GM19452 (cell line): ENCODE data around the gene CA10.

Experiments used
- ATAC-seq: cut with Tn5 transposase; IDR thresholded peaks from one replicate; pipeline ENCODE4 v1.9.1; 2021; ENCODE audit not compliant: unreplicated experiment

Gene CA10

DNA sequence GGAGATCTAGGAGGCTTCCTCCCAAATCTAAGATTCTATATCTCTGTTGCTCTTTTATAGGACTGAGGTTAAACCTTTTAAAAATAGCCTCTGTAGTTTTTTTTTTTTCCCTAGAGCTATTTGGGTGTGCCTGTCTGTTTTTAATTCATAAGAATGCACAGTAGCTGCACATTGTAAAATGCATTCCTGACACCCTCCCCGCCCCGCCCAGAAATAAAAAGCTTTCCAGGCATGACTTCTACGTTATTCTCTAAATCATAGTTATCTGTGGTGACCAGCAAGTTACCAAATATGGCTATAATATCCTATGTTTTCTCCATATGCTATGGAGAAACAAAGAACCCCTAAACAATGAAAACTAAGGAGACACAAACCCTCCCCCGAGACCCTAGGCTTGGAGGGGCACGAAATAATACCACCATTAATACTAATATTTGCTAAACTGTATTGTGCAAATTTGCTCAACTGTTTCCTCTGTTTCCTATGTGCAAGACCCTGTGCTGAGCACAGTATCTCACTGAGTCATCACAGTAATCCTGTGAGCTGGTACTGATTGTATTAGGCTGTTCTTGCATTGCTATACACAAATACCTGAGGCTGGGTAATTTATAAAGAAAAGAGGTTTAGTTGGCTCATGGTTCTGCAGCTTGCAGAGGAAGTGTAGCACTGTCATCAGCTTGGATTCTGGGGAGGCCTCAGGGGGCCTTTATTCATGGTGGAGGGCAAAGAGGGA lies 388.3 kb downstream of the CA10 start:
- ATAC-seq, result no peak

- ATAC-seq, result no peak
These were observed 389.3 kb downstream of the CA10 start for GRCh38 chr17:51769231-51769630.

DNA sequence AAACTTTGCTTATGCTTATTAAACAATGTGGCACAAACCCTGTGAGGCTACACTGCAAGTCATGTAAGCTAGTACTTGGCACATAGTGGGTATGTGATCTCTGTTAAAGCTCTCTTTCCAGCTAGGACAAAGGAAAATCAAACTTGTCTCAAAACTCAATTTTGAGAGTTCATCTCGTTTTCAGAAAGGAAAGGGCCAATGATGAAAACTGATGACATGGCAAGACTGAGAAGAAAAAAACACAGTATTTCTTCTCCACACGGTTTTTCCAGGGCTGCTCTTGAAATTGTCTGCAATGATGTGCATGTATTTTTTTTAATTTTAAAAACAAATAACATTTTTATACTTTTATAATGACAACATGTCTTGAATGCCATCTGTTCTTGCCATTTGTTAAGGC lies 389.8 kb downstream of the CA10 start:
- ATAC-seq, result no peak

GRCh38 chr17:51767287-51767686 lies 391.2 kb downstream of the CA10 start:
- ATAC-seq, result no peak

- ATAC-seq, result no peak
These were observed 393.0 kb downstream of the CA10 start for GRCh38 chr17:51765282-51766135.

DNA sequence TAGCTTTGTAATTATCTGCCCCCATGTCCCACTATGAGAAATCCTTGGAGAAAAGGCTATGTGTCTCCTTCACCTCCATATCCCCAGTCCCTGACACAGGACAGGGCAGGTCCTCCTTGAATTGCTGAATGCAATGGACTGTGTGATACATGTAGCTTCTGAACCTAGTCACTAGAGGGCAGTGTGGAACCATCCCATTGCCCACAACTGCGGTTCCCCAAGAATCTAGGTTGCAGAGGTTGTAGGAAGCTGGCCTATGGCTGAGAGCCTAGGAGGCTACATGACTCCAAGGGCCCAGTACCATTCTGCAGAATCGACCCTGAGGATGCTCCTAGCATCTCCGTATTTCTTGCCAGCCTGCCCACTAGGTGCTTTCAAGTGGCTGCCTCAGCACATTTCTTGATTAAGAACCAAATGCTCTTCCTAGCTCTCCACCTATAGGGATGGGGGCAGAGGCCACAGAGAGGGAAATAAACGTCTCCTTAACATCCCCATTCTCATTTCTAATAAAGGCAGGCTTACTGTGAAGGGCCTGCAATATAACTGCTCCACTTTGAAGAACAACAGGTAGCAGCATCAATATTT lies 394.0 kb downstream of the CA10 start:
- ATAC-seq, result peak; percentile 93

DNA sequence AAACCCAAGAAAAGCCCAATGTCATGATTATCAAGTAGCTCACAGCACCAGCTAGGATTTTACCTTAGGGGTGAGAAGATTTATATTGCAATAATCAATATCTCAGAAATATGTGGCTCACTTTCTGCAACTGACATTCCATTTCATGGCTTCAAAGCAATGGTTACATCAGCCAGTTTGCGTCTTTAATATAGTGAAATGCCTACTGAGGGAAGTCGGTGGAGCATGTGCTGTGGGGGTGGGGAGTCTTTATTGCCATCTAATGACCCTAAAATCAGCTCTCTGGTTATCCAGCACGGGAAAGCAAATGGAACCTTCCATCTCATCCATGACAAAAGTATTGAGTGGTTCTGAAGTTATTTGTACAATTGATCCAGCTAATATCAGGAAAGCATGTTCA lies 395.5 kb downstream of the CA10 start:
- ATAC-seq, result no peak

DNA sequence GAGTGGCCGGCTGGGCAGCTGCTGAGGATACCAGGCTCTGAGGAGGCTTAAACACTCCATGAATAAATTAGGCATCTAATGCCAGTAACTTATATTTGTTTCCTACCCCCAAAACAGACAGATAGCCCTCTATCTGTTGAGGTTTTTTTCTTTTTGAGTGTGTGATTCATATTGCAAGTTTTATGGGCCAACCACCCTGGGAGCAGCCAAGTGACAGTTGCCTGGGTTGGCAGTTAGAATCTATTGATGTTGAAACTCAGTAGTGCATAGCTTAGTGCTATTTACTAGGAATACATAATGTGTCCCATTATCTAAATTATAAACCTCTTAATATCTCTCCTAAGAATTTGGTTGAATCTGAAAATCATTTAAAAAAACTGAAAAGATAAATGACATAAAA lies 397.4 kb downstream of the CA10 start:
- no peak for ATAC-seq

DNA sequence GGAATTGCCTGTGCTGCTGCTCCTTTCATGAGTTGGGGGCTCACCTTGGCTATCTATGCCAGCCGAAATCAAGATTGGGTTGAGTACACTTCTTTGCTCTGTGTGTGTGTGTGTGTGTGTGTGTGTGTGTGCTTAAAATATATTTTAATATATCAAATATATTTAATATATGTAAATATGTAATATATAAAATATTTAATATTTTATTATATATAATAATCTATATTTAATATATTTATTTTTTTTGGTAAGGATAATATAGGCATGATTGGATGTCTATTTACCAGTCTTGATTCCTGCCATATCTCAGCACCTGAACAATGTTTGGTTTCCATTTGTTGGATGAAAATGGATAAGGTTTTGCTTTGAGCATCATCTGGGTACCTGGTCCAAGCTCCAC lies 399.3 kb downstream of the CA10 start:
- no peak for ATAC-seq

DNA sequence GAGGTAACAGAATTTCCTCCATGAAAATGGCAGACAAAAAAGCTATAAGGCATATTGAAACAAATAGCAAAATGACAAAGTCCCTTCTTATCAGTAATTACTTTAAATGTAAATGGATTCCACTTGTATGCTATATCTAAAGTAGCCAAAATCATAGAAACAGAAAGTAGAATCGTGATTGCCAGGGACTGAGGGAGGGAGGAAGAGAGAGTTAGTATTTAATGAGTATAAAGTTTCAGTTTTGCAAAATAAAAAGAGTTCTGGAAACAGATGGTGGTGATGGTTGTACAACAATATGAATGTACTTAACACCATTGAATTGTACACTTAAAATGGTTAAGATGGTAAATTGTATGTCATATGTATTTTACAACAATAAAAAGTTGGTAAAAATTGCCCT lies 407.4 kb downstream of the CA10 start:
- no peak for ATAC-seq

DNA sequence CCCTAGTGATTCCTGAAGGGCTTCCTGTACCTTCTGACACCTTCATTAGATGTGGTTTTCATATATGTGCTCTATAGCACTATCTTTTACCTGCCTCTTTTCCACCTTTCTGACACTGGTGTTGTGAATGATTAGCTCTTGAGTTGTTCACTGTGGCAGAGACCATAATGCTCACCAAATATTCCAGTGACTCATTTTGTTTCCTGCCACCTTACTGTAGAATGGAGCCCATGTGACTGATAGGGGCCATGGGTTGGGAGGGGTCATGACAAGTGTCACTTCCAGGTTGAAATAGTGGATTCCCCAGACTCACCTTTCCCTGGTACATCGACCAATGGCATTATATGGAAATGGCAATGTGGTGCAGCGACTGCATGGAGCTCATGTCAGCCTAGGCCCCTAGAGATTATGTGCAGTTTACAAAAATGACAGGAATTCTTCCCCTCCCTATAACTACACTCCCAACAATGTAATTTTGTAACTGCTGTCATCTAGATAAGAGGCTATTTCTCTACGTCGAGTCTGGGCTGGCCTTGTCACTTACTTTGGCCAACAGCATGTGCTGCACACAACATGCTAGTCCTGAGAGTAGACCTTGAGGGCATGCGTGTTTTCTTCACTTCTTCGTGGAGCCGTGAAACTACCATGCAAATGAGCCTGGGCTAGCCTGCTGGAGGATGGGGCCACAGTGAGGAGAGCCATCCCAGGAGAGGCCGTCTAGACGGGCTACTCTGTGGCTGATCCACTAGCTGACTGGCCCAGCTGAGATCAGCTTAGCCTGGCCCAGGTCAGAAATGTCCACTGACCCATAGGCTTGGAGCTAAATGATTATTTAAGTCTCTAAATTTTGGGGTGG lies 409.5 kb downstream of the CA10 start:
- ATAC-seq, result no peak

DNA sequence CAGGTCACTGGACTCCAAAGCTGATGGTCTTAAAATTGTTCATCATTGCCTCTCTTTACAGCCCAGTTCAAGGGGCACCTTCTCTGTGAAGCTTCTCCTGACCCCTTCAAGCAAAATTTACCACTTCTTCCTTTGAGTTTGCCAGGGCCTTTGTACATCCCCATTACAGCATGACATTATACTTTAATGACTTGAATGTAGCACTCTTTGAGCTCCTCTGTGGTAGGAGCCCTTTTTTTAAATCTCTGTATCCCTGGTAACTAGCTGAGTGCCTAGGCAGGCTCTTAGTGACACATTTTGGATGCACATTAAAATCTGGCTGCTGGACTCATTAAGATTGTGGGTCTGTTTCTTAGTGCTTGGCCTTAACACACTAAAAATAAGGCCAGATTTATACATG lies 412.1 kb downstream of the CA10 start:
- no peak for ATAC-seq

GRCh38 chr17:51745993-51746392 lies 412.5 kb downstream of the CA10 start:
- no peak for ATAC-seq

DNA sequence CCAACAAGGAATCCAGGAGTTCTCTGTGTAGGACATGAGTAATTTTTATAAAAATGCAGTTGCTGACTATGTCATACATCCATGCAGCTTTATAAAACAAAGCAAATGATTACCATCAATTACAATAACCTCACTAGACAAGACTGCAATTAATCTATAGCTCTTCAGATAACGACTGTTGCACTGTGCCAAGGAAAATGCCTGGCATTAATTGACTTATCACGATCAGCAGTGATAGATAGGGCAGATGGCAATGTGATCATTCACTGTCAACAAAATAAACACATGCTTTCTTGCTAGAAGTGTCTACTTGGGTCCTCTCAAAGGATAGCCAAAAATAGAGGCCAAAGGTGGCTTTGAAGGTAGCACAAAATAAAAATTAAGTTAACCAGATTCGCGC lies 415.0 kb downstream of the CA10 start:
- ATAC-seq, result no peak

DNA sequence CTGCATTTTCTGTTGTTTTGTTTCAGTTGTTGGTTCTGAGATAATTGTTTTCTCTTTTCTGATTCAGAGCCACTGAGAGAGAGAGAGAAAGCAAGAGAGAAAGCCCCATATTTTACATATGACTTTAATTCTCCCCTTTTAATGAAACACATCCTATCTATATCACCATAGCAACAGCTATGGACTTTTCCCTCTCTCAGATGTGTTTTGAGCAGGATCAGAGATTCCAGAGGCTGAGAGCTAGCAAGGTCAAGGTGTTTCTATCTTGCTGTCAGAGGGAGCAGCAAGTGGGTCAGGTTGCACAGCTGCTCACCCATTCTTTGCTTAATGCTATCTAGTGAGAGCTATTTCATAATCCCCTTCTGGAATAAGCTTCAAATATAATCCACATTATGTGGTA lies 415.9 kb downstream of the CA10 start:
- ATAC-seq, result no peak

- ATAC-seq, result no peak
These were observed 417.1 kb downstream of the CA10 start for GRCh38 chr17:51741458-51741857.

DNA sequence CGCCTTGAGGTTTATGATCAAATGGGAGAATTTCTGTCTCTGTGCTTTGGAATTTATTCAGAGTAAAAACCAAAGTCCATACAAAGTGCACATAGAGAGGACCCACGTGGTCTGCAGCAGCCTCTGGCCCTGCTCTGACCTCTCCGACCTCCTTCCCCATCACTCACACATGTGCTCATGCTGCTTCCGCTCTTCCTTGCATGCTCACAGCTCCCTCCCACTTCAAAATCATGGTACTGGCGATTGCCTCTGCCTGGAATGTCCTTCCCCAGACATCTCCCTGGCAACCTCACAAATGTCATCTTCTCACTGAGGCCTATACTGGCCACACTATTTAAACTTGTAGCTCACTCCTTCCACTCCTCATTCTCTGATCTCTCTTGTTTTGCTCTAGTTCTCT lies 418.0 kb downstream of the CA10 start:
- no peak for ATAC-seq

DNA sequence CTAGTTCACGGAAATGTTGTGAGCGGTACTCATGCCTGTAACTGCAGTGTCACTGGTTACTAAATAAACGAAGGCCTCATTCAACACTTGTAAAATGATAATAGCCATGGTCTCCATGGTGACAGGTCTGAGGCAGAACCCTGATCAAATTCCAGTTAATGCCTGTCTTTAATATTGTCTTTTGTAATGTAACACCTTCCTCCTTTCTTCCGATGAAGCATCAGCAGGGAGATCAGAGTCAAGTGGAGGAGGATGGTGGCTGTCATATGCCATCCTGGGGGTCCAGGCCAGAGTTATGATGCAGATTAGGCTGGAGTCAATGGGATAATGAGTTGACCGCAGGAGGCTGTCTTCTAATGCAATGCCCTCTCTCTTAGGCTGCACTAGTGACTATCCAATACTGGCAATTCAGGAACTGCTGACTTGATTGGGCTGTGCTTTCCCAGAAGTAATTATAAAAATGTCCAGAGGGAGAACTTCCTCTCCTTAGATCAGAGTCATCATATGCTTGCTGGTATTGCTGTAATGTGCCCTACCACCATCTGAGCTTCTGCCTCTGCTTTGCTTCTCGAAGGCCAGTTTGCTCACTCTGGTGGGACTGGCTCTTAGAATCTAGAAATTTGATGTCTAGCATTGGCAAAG lies 419.1 kb downstream of the CA10 start:
- ATAC-seq, result no peak

GRCh38 chr17:51736356-51736755 lies 422.2 kb downstream of the CA10 start:
- no peak for ATAC-seq

GRCh38 chr17:51734976-51735375 lies 423.5 kb downstream of the CA10 start:
- ATAC-seq, result no peak

DNA sequence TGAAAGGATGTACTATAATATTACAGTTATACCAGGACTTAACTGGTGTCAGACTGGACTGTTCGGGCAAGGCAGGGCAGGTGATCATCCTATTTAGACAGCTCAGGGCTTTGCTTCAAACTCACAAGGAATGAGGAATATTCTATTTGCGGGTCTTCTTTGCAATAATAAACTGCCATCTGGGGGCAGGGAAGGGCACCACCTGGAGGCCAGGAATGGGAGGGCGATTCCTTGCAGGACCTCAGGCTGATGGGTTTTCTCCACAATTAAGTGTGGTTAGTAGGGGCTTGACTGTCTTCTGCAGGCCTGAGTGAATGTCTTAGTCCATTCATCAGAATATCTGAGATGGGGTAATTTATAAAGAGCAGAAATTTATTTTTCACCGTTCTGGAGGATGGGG lies 424.1 kb downstream of the CA10 start:
- ATAC-seq, result no peak
